GOT3 (cell line): Measurements from ENCODE around the gene LARGE1.

Source experiments
- DNase-seq: peaks from one replicate; lab custom pipeline; 2025; ENCODE audit warnings: mixed read lengths; lab: John Stamatoyannopoulos, UW

LARGE1 gene

GRCh38 chr22:33561149-33561807 is 359.0 kb downstream of the LARGE1 start:
- no peak for DNase-seq

- DNase-seq = no peak
Measured at GRCh38 chr22:33557836-33558235, 362.4 kb downstream of the LARGE1 start.

DNA sequence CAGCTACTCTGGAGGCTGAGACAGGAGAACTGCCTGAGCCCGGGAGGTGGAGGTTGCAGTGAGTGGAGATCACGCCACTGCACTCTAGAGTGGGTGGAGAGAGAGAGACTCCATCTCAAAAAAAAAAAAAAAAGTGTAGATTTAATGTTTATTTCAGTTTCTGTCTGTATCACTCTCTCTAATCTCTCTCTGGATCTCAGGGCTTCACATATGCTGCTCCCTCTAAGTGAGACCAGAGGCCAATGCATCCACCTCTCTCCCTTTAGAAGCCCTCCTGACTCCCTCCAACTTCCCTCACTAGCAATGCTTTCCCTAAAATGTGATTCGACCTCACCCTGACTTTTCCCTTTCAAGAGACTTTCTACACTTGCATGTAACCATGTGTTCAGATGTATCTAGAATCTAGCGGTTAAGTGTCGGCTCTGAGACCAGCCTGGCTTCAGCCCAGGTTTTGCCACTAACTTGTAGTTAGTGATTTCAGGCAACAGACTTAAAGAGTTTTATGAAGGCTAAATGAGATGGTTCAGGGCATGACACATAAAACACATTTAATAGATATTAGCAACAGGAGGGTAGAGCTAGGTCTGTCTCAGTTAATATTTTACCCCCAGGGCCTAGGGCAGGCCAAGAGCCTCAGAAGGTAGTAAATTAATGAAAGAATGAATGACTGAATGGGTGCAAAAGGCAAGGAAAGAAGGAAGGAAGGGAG is 364.3 kb downstream of the LARGE1 start:
- no peak for DNase-seq

GRCh38 chr22:33553493-33553892 is 366.8 kb downstream of the LARGE1 start:
- no peak for DNase-seq

DNA sequence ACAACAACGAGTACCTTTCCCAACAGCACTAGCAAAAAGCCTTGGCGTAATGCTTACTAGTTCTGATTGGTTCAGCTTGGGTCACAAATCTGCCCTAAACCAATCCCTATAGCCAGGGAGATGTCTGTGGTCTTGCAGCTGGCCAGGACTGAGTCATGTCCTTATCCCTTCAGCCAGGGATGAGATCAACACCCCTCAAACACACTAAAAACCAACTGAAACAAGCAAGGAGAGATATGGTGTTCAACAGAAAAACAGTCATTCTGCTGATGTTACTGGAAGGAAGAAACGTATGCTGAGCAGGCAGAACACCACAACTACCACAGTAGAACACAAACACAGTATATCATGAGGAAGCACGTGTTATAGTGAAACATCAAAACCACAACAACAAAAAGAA is 375.6 kb downstream of the LARGE1 start:
- DNase-seq = no peak

DNA sequence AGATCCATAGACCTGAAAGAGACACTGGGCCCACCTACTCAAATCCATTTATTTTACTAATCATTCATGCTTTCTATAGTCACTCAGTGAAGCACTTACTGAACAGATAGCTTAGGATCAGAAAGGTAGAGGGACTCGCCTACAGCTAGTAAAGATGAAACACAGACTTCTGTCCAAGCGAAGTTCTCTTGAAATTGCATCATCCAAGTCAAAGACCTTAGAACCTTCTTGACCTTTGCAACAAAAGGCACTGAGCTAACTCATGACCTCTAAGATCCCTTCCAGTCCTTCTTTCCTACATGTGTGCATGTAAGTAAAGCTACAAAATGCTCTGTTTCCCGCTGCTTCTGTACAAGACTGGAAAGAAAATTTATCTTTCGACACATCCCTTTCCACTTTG is 377.6 kb downstream of the LARGE1 start:
- DNase-seq = no peak

DNA sequence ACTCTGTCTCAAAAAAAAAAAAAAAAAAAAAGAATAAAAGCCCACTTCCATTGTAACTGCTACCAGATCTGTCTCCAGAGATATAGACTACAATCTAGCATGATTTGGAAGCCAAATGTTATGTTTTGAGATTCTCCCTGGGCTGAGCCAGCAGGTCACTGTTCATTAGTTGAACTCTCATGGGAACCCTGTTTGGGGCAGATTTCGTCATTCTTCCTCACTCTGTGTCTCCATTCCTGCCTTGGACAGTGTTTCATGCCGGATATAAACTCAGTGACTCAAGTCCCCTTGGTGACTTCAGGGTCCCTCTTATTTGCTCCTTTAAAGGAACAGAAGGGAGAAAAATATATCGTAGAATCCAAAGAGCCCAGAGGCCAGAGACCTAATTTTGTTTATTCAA is 378.1 kb downstream of the LARGE1 start:
- DNase-seq = no peak

DNA sequence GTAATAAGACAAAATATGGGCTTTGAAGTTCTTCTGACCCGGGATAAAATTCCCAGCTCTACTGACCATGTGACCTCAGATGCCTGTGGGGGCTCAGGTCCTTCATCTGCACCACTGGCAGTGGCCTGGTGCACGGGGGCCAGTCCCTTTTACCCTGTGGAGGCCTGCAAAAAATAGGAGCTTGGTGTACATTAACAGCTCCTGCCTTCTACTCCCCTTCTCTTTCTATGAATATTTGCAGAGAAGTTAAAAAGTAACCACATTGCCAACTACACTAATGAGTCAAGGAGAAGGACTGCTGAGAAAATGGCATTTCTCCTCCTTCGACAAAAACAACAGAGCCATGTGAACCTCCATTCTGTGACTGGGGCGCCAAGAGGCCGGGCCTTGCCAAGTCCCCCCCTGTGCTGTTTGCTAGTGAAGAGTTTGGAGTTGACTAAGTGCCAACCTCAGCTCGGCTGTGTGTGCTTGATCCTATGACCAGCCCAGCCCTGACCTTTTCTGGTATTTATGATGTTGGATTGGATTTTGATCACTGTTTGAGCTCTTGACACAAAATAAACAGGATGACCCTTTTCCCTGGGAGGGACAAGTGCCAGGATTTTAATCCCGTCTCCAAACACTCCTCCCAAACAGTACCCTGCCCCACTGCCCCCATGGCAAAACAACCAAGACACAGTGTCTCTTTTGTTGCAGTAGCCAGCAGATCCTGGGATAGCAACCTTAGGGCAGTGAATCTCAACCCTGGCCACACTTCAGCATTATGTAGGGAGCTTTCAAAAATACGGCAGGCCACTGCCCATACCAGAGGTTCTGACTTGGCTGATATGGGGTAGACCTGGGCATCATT is 380.1 kb downstream of the LARGE1 start:
- DNase-seq = no peak

DNA sequence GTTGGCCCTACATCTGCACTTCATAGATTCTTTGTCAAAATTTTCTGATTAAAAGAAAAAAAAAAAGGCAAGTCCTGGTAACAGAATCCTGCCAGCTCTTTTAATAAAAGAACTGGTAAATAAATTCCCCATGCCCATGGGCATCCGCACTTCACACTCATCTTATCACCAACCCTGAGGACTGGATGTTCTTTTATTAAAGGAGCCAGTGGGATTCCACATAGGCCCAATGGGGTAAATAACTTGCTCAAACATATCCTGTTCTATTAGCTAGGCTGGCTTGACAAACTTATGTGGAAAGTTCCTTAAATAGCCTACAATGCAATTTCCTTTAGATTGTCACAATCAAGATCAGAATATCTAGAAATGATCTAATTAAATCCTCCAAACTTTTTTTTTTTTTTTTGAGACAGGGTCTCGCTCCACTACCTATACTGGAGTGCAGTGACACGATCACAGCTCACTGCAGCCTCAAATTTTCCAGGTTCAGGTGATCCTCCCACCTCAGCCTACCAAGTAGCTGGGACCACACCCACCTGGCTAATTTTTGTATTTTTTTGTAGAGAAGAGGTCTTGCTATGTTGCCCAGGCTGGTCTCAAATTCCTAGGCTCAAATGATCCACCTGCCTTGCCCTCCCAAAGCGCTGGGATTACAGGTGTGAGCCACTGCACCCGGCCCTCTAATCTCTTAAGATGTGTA is 380.9 kb downstream of the LARGE1 start:
- no peak for DNase-seq

GRCh38 chr22:33538277-33538885 is 381.9 kb downstream of the LARGE1 start:
- DNase-seq = no peak

DNA sequence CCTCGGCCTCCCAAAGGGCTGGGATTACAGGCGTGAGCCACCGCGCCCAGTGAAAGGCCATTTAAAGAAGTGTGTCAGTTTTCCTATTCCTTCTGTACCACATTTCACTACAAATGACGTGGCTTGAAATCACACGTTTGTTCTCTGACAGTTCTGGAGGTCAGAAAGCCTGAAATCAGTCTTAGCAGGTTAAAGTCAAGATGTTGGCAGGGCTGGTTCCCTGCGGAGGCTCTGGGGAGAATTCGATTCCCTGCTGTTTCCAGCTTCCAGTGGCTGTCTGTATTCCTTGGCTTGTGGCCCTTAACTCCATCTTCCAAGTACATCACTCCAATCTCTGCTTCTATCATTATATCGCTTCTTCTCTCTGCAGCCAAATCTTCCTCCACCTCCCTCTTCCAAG is 383.2 kb downstream of the LARGE1 start:
- DNase-seq = no peak

GRCh38 chr22:33535937-33536875 is 384.1 kb downstream of the LARGE1 start:
- no peak for DNase-seq

DNA sequence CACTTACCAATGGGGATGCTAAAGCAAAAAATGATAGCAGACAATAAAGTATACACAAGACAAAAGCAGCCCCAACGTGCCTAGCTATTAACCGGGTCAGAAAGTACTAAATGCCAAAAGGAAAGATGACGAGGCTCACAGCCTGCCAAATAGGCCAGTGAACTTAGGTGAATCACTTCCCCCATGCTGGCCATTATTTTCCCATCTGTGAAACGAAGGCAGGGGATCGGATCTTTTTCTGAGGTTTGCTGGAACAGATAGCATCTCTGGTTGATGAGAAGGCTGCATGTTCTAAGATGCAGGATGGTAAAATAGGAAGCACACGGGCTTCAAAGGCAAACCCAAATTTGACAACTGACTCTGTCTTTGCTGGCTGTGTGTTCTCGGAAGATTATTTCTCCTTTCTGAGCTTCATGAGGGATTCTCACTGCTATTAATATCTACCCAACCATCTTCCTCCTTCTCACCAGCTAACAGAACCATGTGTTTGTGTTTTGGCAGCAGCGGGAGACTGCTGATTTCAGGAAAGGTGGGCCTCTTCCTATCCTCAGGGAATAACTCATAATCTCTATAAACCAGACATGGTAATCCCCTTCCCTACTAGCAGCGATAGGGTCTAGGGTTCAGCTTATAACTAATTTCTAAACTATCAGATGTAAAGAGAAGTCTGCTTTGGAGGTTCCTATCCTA is 390.7 kb downstream of the LARGE1 start:
- DNase-seq = no peak

DNA sequence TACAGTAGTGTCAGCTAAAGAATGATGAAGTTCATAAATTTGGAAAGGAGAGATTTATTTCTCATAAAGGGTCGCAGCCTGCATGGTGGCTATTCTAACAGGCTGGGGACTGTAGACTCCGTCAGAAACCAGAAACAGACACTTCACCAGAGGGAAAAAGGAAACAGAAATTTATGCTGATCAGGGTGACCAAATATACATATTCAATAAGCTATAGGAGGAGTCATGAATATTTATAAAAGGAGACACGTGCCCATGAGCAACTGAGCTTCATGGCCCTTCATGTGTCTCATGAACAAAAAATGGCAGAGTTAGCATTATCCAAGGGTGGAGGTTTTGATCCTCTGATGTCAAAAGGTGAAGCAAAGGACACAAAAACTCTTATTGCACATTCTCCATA is 392.1 kb downstream of the LARGE1 start:
- DNase-seq = no peak

DNA sequence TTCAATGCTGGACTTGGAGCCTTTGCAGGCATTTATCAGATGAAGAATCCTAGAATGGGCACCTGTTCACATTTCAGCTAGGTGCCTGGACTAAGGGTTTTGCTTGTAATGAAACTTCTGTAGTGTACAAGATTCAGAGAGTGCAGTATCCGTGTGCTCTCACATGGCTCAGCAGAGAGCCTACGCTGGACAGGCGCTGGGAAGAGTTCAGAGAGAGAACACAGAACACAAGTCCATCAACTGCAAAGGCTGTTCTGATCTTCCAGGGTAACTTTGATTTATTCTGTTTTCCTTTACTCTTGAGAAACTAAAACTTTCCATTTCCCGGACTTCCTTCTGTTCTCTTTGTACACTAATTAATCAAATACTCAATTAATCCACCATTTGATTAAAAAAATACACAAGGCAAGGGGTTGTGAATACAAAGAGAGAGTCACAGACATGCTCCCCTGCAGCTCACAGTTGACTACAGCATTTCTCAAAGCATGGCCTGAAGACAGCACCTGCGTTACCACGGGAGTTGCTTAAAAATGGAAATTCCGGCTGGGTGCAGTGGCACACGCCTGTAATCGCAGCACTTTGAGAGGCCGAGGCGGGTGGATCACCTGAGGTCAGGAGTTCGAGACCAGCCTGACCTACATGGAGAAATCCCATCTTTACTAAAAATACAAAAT is 393.7 kb downstream of the LARGE1 start:
- no peak for DNase-seq

DNA sequence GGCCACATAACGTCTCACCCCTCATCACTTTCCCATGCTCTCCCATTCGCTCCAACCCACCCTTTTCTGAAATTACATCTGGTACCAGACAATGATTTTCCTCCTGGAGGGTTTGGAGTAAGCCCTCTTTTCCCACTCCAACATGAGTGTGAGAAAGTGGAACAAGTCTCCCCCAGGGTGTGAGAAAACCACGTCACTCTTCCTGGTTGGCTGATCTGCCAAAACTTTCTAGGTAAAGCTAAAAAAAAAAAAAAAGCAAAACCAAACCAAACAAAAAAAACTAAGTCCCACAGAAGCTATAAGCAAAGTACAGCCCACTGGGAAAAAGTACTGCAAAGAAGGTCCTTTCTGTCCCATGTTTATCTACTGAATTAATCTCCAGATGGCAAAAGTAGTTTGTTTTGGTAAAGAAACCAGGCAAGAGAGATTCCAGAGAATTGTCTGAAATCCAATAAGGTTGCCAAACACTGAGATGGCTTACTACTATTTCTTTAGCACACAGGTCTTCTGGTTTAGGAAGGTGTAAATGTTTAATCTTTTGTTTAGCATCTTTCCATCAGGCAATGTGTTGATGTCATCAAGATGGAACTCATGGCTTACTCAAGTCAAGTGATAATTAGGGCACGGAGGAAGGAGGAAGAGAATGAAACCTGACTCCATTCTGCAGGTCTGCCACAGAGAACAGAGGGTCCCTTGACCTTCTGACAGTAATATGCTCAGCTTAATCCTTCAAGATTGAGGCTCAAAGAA is 395.6 kb downstream of the LARGE1 start:
- DNase-seq = no peak

DNA sequence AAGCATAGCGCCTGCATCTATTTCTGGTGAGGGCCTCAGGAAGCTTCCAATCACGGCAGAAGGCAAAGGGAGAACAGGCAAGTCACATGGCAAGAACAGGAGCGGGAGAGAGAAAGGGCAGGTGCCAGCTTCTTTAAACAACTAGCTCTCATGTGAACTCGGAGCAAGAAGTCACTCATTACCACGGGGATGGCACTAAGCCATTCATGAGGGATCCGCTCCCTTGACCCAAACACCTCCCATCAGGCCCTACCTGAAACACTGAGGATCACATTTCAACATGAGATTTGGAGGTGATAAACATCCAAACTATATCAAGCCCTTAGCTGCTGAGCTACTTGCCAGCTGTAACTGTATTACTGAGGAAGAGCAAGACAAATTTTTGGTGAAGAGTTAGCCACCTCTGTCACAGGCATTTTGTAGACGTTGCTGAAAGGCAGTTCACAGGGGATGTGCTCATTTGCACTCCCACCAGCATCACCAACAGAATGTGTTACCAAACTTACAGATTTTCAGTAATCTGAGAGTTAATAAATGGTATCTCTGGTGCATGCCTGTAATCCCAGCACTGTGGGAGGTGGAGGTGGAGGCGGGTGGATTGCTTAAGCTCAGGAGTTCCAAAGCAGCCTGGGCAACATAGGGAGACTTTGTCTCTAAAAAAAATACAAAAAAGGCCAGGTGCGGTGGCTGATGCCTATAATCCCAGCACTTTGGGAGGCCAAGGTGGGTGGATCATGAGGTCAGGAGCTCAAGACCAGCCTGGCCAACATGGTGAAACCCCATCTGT is 398.2 kb downstream of the LARGE1 start:
- no peak for DNase-seq
